DOHH2 (cell line): ENCODE data around the gene DZIP1.

Experiments
- CTCF ChIP-seq: fragments of 200-600 bp; sonication (generic); IDR thresholded peaks from one replicate; pipeline ENCODE4 v1.5.1; 2014; ENCODE audit warnings: antibody characterized with exemption, mild to moderate bottlenecking, low read depth, low read length; ENCODE audit not compliant: poor library complexity, severe bottlenecking
- EZH2phosphoT487 ChIP-seq: fragments of 200-600 bp; sonication (generic); IDR thresholded peaks from 2 replicates; pipeline ENCODE4 v1.6.1; 2017; ENCODE audit warnings: borderline replicate concordance, mild to moderate bottlenecking, antibody characterized with exemption, low read length, moderate library complexity, mixed read lengths

- TF ChIP-seq CTCF, result no peak
- TF ChIP-seq EZH2phosphoT487, result no peak
These were observed 100.2 kb downstream of the DZIP1 start for GRCh38 chr13:95544293-95544692.
